Muscle of back (tissue), 11 donors: ENCODE results near the gene PLEKHH1. TPM values are rescaled to one million over a fixed set of nuclear protein-coding genes. Genes with fewer than 3 reads are reported as not detected.
"Not testable (repeated sequence)": the region's sequence is repeated elsewhere in the genome, so short reads cannot be mapped to it uniquely, and the experiment has no call there.

Experiments
- DNase-seq, 3 donors: peaks; one replicate each; pipeline versions ENCODE4 v3.0.0 to v3.0.0-alpha.2; 2013
- polyA plus RNA-seq, 10 donors: library from polyadenylated mRNA; unstranded; fragments of 120-200 nt; gene quantifications; one replicate each; pipeline ENCODE4 v1.2.1, GENCODE V29; 2013; ENCODE audit not compliant: insufficient read length in 10 of 10

The PLEKHH1 gene
- polyA plus RNA-seq, 10 donors, result 1.0 to 3.2 (median 1.7) TPM

GRCh38 chr14:67529947-67530935, 2.8 kb upstream of the PLEKHH1 start:
- no peak for DNase-seq

GRCh38 chr14:67532606-67532997, 488 bp upstream of the PLEKHH1 start:
- no peak for DNase-seq

- peak in 1 of 3 donors; percentile 14 for DNase-seq
These were observed 630 bp downstream of the PLEKHH1 start for GRCh38 chr14:67533754-67534085.

GRCh38 chr14:67536087-67536486, 3.0 kb downstream of the PLEKHH1 start:
- no peak for DNase-seq

GRCh38 chr14:67537736-67538135, 4.6 kb downstream of the PLEKHH1 start:
- DNase-seq, result no peak

GRCh38 chr14:67538501-67538900, 5.4 kb downstream of the PLEKHH1 start:
- DNase-seq, result no peak

- DNase-seq, result no peak
These were observed 6.0 kb downstream of the PLEKHH1 start for GRCh38 chr14:67539116-67539515.

GRCh38 chr14:67541448-67542387, 8.6 kb downstream of the PLEKHH1 start:
- DNase-seq, result no peak

- not testable (repeated sequence) for DNase-seq
These were observed 9.5 kb downstream of the PLEKHH1 start for GRCh38 chr14:67542620-67543019.

- no peak for DNase-seq
These were observed 11.5 kb downstream of the PLEKHH1 start for GRCh38 chr14:67544590-67544989.

- no peak for DNase-seq
These were observed 14.2 kb downstream of the PLEKHH1 start for GRCh38 chr14:67547224-67547780.

- DNase-seq, result no peak
These were observed 16.6 kb downstream of the PLEKHH1 start for GRCh38 chr14:67549734-67550133.

GRCh38 chr14:67551123-67551522, 18.0 kb downstream of the PLEKHH1 start:
- no peak for DNase-seq

- peak in 2 of 3 donors; percentile 24 to 29 for DNase-seq
These were observed 18.9 kb downstream of the PLEKHH1 start for GRCh38 chr14:67551940-67552339.

GRCh38 chr14:67553547-67553946, 20.5 kb downstream of the PLEKHH1 start:
- DNase-seq, result no peak

GRCh38 chr14:67554341-67554740, 21.3 kb downstream of the PLEKHH1 start:
- DNase-seq, result no peak

GRCh38 chr14:67555518-67556090, 22.5 kb downstream of the PLEKHH1 start:
- no peak for DNase-seq

GRCh38 chr14:67556671-67557070, 23.6 kb downstream of the PLEKHH1 start:
- no peak for DNase-seq

GRCh38 chr14:67557118-67557517, 24.0 kb downstream of the PLEKHH1 start:
- DNase-seq, result no peak

- DNase-seq, result no peak
These were observed 24.6 kb downstream of the PLEKHH1 start for GRCh38 chr14:67557656-67558055.

GRCh38 chr14:67559639-67560038, 26.5 kb downstream of the PLEKHH1 start:
- no peak for DNase-seq
